Measurements from ENCODE around the gene MRGPRX1.
"Not testable (repeated sequence)": the region's sequence is repeated elsewhere in the genome, so short reads cannot be mapped to it uniquely, and the experiment has no call there.

The MRGPRX1 gene

GRCh38 chr11:18939314-18939713, at the start of gene MRGPRX1:
Gene MRGPRX1 (minus strand): TSS chr11:18939414. CDS start chr11:18934784, 4,630 bp downstream.
- no peak for DNase-seq

- no peak for DNase-seq
Observed at GRCh38 chr11:18987454-18988231, 48.4 kb upstream of the MRGPRX1 start.

GRCh38 chr11:18986744-18987143, 47.5 kb upstream of the MRGPRX1 start:
- DNase-seq = no peak

GRCh38 chr11:18981897-18982296, 42.7 kb upstream of the MRGPRX1 start:
- DNase-seq = no peak

- no peak for DNase-seq
Observed at GRCh38 chr11:18974192-18974591, 35.0 kb upstream of the MRGPRX1 start.

- no peak for DNase-seq
Observed at GRCh38 chr11:18972336-18972735, 33.1 kb upstream of the MRGPRX1 start.

GRCh38 chr11:18969720-18970119, 30.5 kb upstream of the MRGPRX1 start:
- DNase-seq = no peak

- no peak for DNase-seq
Observed at GRCh38 chr11:18958221-18958910, 19.2 kb upstream of the MRGPRX1 start.

- no peak for DNase-seq
Observed at GRCh38 chr11:18956630-18957029, 17.4 kb upstream of the MRGPRX1 start.

GRCh38 chr11:18936002-18936673, 3.1 kb downstream of the MRGPRX1 start:
- no peak for DNase-seq

GRCh38 chr11:18934195-18934814, 4.9 kb downstream of the MRGPRX1 start:
- DNase-seq = no peak

GRCh38 chr11:18927550-18928322, 11.5 kb downstream of the MRGPRX1 start:
- no peak for DNase-seq

- not testable (repeated sequence) for DNase-seq
Observed at GRCh38 chr11:18925426-18925825, 13.8 kb downstream of the MRGPRX1 start.

GRCh38 chr11:18912883-18913282, 26.3 kb downstream of the MRGPRX1 start:
- no peak for DNase-seq

- no peak for DNase-seq
Observed at GRCh38 chr11:18907391-18907790, 31.8 kb downstream of the MRGPRX1 start.

GRCh38 chr11:18900637-18901036, 38.6 kb downstream of the MRGPRX1 start:
- DNase-seq = not testable (repeated sequence)

GRCh38 chr11:18900151-18900611, 39.0 kb downstream of the MRGPRX1 start:
- DNase-seq = not testable (repeated sequence)

GRCh38 chr11:18891712-18892111, 47.5 kb downstream of the MRGPRX1 start:
- not testable (repeated sequence) for DNase-seq

- DNase-seq = no peak
Observed at GRCh38 chr11:18890615-18891014, 48.6 kb downstream of the MRGPRX1 start.
